Testis (tissue), 3 donors: Measurements from ENCODE around the gene KRTAP5-9. TPM values are rescaled to one million over a fixed set of nuclear protein-coding genes. Genes with fewer than 3 reads are reported as not detected.

Experiments
- DNase-seq: peaks from one replicate; pipeline ENCODE4 v3.0.0-alpha.2; 2019
- H3K27ac ChIP-seq, 2 donors: fragments of 200-600 bp; sonication (generic); one replicate each; pipeline ENCODE4 v1.5.1; 2019
- H3K27me3 ChIP-seq: fragments of 200-600 bp; sonication (generic); one replicate; pipeline ENCODE4 v1.5.1; 2019
- H3K36me3 ChIP-seq: fragments of 200-600 bp; sonication (generic); one replicate; pipeline ENCODE4 v1.5.1; 2017; ENCODE audit warnings: low read depth; ENCODE audit errors: missing control alignments
- H3K4me1 ChIP-seq: fragments of 200-600 bp; sonication (generic); one replicate; pipeline ENCODE4 v1.5.1; 2019
- H3K4me3 ChIP-seq, 2 donors: fragments of 200-600 bp; sonication (generic); one replicate each; pipeline ENCODE4 v1.5.1; 2017 to 2019
- H3K9me3 ChIP-seq: fragments of 200-600 bp; sonication (generic); one replicate; pipeline ENCODE4 v1.5.1; 2017
- CTCF ChIP-seq, 3 experiments: fragments of 450-650 bp in 2 of 3; fragments of 200-600 bp in 1 of 3; sonication (generic) in 1 of 3; IDR thresholded peaks; one replicate each; pipeline ENCODE4 v1.5.1; 2016 to 2019; ENCODE audit warnings: antibody characterized with exemption in 3 of 3, mild to moderate bottlenecking in 2 of 3, moderate library complexity in 1 of 3
- POLR2A ChIP-seq: fragments of 450-650 bp; IDR thresholded peaks from one replicate; pipeline ENCODE4 v1.6.1; 2017; ENCODE audit warnings: antibody characterized with exemption, mild to moderate bottlenecking, moderate library complexity
- WGBS, 2 donors: methylation state at CpG; one replicate each; pipeline ENCODE4 v1.1.5; 2018; 5-methylcytosine and 5-hydroxymethylcytosine counted together
- intact Hi-C: fragments of 100-400 bp; cut with DNase I; formaldehyde crosslinking; loops from one replicate; pipeline ENCODE4 v1.15.1; 2023; ENCODE audit warnings: low total_unique reads
- polyA plus RNA-seq: library from polyadenylated mRNA; stranded (reverse); fragments of 350-450 nt; fragmentation: Illumina TruSeq; extraction: RNeasy Lipid Tissue Mini Kit (QIAGEN cat#74804); gene quantifications from one replicate; pipeline ENCODE4 v1.2.3, GENCODE V29; 2014; ENCODE audit warnings: low read depth, low replicate concordance; ENCODE audit not compliant: insufficient read depth
- total RNA-seq, 2 donors: library from RNA; depleted of rRNA; stranded (reverse); fragments of >200 nt; gene quantifications; one replicate each; pipeline ENCODE4 v1.2.3, GENCODE V29; 2016

KRTAP5-9 gene
- total and polyA plus RNA-seq, 3 donors from 2014 or later, result 1.4 to 3.6 (median 1.5) TPM

DNA sequence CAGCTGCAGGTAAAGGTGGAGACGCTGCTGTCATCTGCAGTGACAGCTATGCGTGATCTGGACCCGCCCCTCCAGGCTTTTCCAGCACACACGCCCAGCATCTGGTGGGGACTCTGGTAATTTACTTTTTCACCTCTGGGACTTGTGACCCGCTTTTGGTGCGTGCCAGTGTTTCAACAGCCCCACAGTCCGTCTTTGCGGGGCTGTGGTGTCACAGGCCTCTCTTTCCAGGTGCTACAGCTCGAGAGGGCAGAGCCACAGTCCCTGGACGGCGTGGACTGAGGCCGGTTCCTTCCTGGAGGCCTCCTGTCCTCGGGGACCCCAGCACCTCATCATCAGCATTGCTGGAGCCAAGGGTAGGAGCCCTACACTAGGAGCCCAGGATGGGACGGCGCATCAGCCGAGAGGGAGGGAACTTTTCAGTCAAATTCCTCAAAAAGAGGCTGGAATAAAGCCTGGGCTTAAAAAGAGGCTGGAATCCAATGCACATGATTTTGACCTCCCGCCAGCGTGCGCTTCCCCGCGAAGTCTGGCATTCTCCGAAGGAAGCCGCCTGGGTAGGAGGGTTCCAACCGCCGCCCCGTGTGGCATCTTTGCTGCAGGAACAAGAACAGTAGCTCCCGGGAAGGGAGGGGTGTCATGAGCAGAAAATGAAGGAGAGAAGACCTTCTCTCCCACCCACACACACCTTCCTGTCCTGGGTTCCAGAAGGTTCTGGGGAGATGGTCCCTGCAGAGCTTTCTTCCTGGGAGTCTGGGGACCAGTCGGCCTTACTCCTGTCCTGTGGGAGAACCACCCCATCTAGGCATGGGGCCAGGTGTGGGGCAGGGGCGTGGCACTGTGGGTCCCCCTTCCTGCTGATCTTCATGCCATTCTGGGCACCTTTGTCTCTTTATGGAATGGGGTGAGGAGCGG is 46.9 kb upstream of the KRTAP5-9 start:
- no peak for DNase-seq
- TF ChIP-seq CTCF (IDR thresholded peaks at IDR 0.05) (no peak), POLR2A (no peak)
- Histone ChIP-seq H3K9me3 (no peaks in the 10 kb centered on the region), H3K4me1 (no peaks in the 10 kb centered on the region), H3K27ac (no peak overlapping the region), H3K27me3 (no peaks in the 10 kb centered on the region), H3K4me3 (no peak overlapping the region), H3K36me3 (no peaks in the 10 kb centered on the region)
- intact Hi-C loops, result no loop called here
- WGBS, 2 donors, result 93 to 95% methylated on average over 30 of the region's 30 CpGs

DNA sequence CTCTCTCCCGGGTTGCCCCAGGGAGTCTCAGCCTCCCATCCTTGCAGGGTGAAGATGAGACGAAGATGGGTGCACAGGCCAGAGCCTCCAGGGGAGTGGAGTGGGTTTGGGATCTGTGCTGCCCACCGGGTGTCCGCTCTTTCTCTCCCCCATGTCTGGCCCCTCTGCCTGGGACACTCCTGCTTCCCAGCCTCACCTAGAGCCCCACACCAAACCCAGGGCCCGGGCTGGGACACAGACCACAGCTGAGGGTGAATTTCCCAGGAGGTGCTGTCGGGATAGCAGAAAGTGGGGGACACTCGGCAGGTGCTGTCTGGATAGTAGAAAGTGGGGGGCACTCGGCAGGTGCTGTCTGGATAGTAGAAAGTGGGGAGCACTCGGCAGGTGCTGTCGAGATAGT is 46.2 kb upstream of the KRTAP5-9 start:
- Histone ChIP-seq H3K27me3 (no peaks in the 10 kb centered on the region), H3K9me3 (no peaks in the 10 kb centered on the region), H3K27ac (no peak overlapping the region), H3K4me3 (no peak overlapping the region), H3K4me1 (no peaks in the 10 kb centered on the region), H3K36me3 (no peaks in the 10 kb centered on the region)
- WGBS, 2 donors, result 95 to 100% methylated on average over 6 to 10 of the region's 10 CpGs
- TF ChIP-seq POLR2A (no peak), CTCF (IDR thresholded peaks at IDR 0.05) (no peak)
- intact Hi-C loops, result no loop called here
- DNase-seq, result no peak

GRCh38 chr11:71502871-71503435 is 45.3 kb upstream of the KRTAP5-9 start:
- no peak for DNase-seq
- no peak overlapping the region for H3K4me3 ChIP-seq
- no peaks in the 10 kb centered on the region for H3K27me3 ChIP-seq
- H3K9me3 ChIP-seq, result no peaks in the 10 kb centered on the region
- TF ChIP-seq POLR2A (no peak), CTCF (IDR thresholded peaks at IDR 0.05) (no peak)
- no peaks in the 10 kb centered on the region for H3K36me3 ChIP-seq
- WGBS, 2 donors, result 89 to 98% methylated on average over 15 of the region's 15 CpGs
- no peak overlapping the region for H3K27ac ChIP-seq
- intact Hi-C loops, result no loop called here
- H3K4me1 ChIP-seq, result no peaks in the 10 kb centered on the region

GRCh38 chr11:71504531-71504930 is 43.7 kb upstream of the KRTAP5-9 start:
- no peaks in the 10 kb centered on the region for H3K36me3 ChIP-seq
- intact Hi-C loops, result no loop called here
- TF ChIP-seq CTCF (IDR thresholded peaks at IDR 0.05), result no peak
- no peak for TF ChIP-seq POLR2A

More at GRCh38 chr11:71504531-71504930, 43.7 kb upstream of the KRTAP5-9 start:
- Histone ChIP-seq H3K9me3 (no peaks in the 10 kb centered on the region), H3K27ac (no peak overlapping the region), H3K27me3 (no peaks in the 10 kb centered on the region), H3K4me3 (no peak overlapping the region), H3K4me1 (no peaks in the 10 kb centered on the region)
- WGBS, 2 donors, result 68 to 80% methylated on average over 10 of the region's 10 CpGs
- no peak for DNase-seq
